H1 (cell line): ENCODE measurements around the gene RGS6. TPM values are rescaled to one million over a fixed set of nuclear protein-coding genes. Genes with fewer than 3 reads are reported as not detected.

Source experiments
- CTCF ChIA-PET: fragments of 300-600 bp; sonication (Branson Sonifier 250); formaldehyde crosslinking; loops from one replicate; lab custom pipeline; 2021; ENCODE audit not compliant: partially characterized antibody; lab: Charles Lee
- POLR2A ChIA-PET: fragments of 300-600 bp; sonication (Branson Sonifier 250); formaldehyde crosslinking; loops from one replicate; lab custom pipeline; 2021; ENCODE audit warnings: inconsistent platforms; ENCODE audit not compliant: partially characterized antibody; lab: Charles Lee
- DNase-seq, 2 experiments: peaks; one replicate each; pipeline versions ENCODE4 v3.0.0 to v3.0.0-alpha.2; 2010 to 2022; ENCODE audit warnings: low spot score in 2 of 2, low read depth in 1 of 2, mixed read lengths in 1 of 2
- FAIRE-seq: peaks from 2 replicates; lab custom pipeline; 2011; peaks lifted over from hg19 to GRCh38; lab: Jason Lieb, UNC
- H2AFZ ChIP-seq: 2 replicates; pipeline ENCODE4 v1.8.1; 2012; ENCODE audit warnings: low read length, inconsistent platforms
- H2AK5ac ChIP-seq: 2 replicates; pipeline ENCODE4 v1.6.1; 2013; ENCODE audit warnings: low read depth, low read length
- H2BK120ac ChIP-seq: replicated peaks from 2 replicates; pipeline ENCODE3; 2013; ENCODE audit warnings: low read depth, low read length, inconsistent platforms
- H2BK12ac ChIP-seq: 2 replicates; pipeline ENCODE4 v1.6.1; 2013; ENCODE audit warnings: low read depth, low read length
- H2BK15ac ChIP-seq: 2 replicates; pipeline ENCODE4 v1.6.1; 2013; ENCODE audit warnings: low read length
- H2BK20ac ChIP-seq: 2 replicates; pipeline ENCODE4 v1.6.1; 2013; ENCODE audit warnings: low read length
- H2BK5ac ChIP-seq: 2 replicates; pipeline ENCODE4 v1.6.1; 2013; ENCODE audit warnings: low read depth, low read length
- H3K14ac ChIP-seq: 2 replicates; pipeline ENCODE4 v1.6.1; 2013; ENCODE audit warnings: inconsistent platforms; ENCODE audit not compliant: insufficient read length
- H3K18ac ChIP-seq: 2 replicates; pipeline ENCODE4 v1.6.1; 2013; ENCODE audit warnings: low read length; ENCODE audit errors: extremely low read depth
- H3K23ac ChIP-seq: 2 replicates; pipeline ENCODE4 v1.6.1; 2013; ENCODE audit warnings: inconsistent platforms; ENCODE audit not compliant: insufficient read length
- H3K23me2 ChIP-seq: 2 replicates; pipeline ENCODE4 v1.6.1; 2013; ENCODE audit warnings: low read depth, low read length
- H3K27ac ChIP-seq: 2 replicates; pipeline ENCODE4 v1.6.1; 2011; ENCODE audit warnings: low read depth, low read length, inconsistent platforms
- H3K27me3 ChIP-seq, 4 experiments: replicated peaks in 1 of 4; 1 replicate in 1 of 4; 2 replicates in 3 of 4; pipeline versions ENCODE4 v1.6.1 to v1.8.1; 2011 to 2013; ENCODE audit warnings: low read length in 3 of 4, mild to moderate bottlenecking in 3 of 4, inconsistent platforms in 2 of 4, mixed read lengths in 2 of 4, moderate library complexity in 1 of 4; ENCODE audit not compliant: control insufficient read depth in 3 of 4, insufficient read depth in 3 of 4; ENCODE audit errors: extremely low read depth in 1 of 4
- H3K36me3 ChIP-seq, 4 experiments: 2 replicates each; pipeline versions ENCODE4 v1.6.1 to v1.8.1; 2011 to 2013; ENCODE audit warnings: mild to moderate bottlenecking in 4 of 4, low read length in 3 of 4, moderate library complexity in 2 of 4, control low read depth in 1 of 4, inconsistent platforms in 1 of 4; ENCODE audit not compliant: insufficient read depth in 4 of 4, control insufficient read depth in 2 of 4
- H3K4ac ChIP-seq: replicated peaks from 2 replicates; pipeline ENCODE3; 2013; ENCODE audit warnings: low read length, low read depth, mixed read lengths, inconsistent platforms; ENCODE audit not compliant: insufficient read length
- H3K4me1 ChIP-seq, 4 experiments: replicated peaks in 1 of 4; 1 replicate in 1 of 4; 2 replicates in 3 of 4; pipeline versions ENCODE4 v1.6.1 to v1.8.1; 2011 to 2013; ENCODE audit warnings: low read length in 3 of 4, inconsistent platforms in 2 of 4, mixed read lengths in 1 of 4; ENCODE audit not compliant: insufficient read depth in 4 of 4, control insufficient read depth in 3 of 4
- H3K4me2 ChIP-seq, 2 experiments: 2 replicates each; pipeline versions ENCODE4 v1.6.1 to v1.8.1; 2011 to 2013; ENCODE audit warnings: low read depth in 2 of 2, low read length in 2 of 2, control low read depth in 1 of 2, inconsistent platforms in 1 of 2, mild to moderate bottlenecking in 1 of 2; ENCODE audit not compliant: insufficient read depth in 1 of 2
- H3K4me3 ChIP-seq, 4 experiments: fragments of 200-600, 300-600 bp in 1 of 4; sonication (generic), shearing (Covaris generic), sonication (Bioruptor Twin) in 1 of 4; 2 replicates each; pipeline versions ENCODE4 v1.5.1 to v1.8.1; 2011 to 2016; ENCODE audit warnings: low read length in 4 of 4, low read depth in 3 of 4, control low read depth in 2 of 4, inconsistent platforms in 2 of 4, mild to moderate bottlenecking in 2 of 4, mixed read lengths in 1 of 4, moderate library complexity in 1 of 4; ENCODE audit not compliant: insufficient read depth in 2 of 4; ENCODE audit errors: extremely low read depth in 1 of 4
- H3K56ac ChIP-seq: replicated peaks from 2 replicates; pipeline ENCODE3; 2013; ENCODE audit warnings: low read depth, mild to moderate bottlenecking, mixed read lengths, low read length, inconsistent platforms; ENCODE audit not compliant: insufficient read length
- H3K79me1 ChIP-seq: 2 replicates; pipeline ENCODE4 v1.6.1; 2013; ENCODE audit warnings: low read depth, low read length, control low read depth
- H3K79me2 ChIP-seq, 2 experiments: 2 replicates each; pipeline versions ENCODE4 v1.6.1 to v1.8.1; 2012 to 2013; ENCODE audit warnings: low read length in 2 of 2, mild to moderate bottlenecking in 2 of 2, inconsistent platforms in 1 of 2; ENCODE audit not compliant: insufficient read depth in 2 of 2, control insufficient read depth in 1 of 2
- H3K9ac ChIP-seq, 4 experiments: replicated peaks in 1 of 4; 1 replicate in 1 of 4; 2 replicates in 3 of 4; pipeline versions ENCODE4 v1.6.1 to v1.8.1; 2011 to 2013; ENCODE audit warnings: low read depth in 3 of 4, low read length in 3 of 4, control low read depth in 2 of 4, mild to moderate bottlenecking in 2 of 4, moderate library complexity in 2 of 4, inconsistent platforms in 1 of 4; ENCODE audit errors: extremely low read depth in 1 of 4
- H3K9me3 ChIP-seq, 2 experiments: 2 replicates each; pipeline versions ENCODE4 v1.6.1 to v1.8.1; 2012 to 2013; ENCODE audit warnings: mild to moderate bottlenecking in 2 of 2, moderate library complexity in 2 of 2, control low read depth in 1 of 2, inconsistent platforms in 1 of 2, low read depth in 1 of 2, low read length in 1 of 2, mixed read lengths in 1 of 2; ENCODE audit not compliant: insufficient read depth in 2 of 2
- H4K20me1 ChIP-seq, 2 experiments: replicated peaks in 1 of 2; 2 replicates each; pipeline versions ENCODE3 to v1.8.1; 2011 to 2013; ENCODE audit warnings: inconsistent platforms in 2 of 2, low read length in 2 of 2, mild to moderate bottlenecking in 1 of 2; ENCODE audit not compliant: insufficient read depth in 2 of 2, control insufficient read depth in 1 of 2
- H4K5ac ChIP-seq: 2 replicates; pipeline ENCODE4 v1.6.1; 2013; ENCODE audit warnings: low read length, low read depth, mixed read lengths, inconsistent platforms; ENCODE audit not compliant: insufficient read length
- H4K8ac ChIP-seq: 2 replicates; pipeline ENCODE4 v1.8.0; 2013; ENCODE audit warnings: mild to moderate bottlenecking, moderate library complexity, low read length, inconsistent platforms; ENCODE audit not compliant: insufficient read depth; ENCODE audit errors: extremely low read depth
- H4K91ac ChIP-seq: replicated peaks from 2 replicates; pipeline ENCODE3; 2013; ENCODE audit warnings: low read length, mixed read lengths, inconsistent platforms; ENCODE audit not compliant: insufficient read length
- KDM4A ChIP-seq: IDR thresholded peaks from one replicate; pipeline ENCODE4 v1.7.1; 2012; ENCODE audit warnings: low read depth, mild to moderate bottlenecking, moderate library complexity, low read length, inconsistent platforms; ENCODE audit not compliant: severe bottlenecking
- SAP30 ChIP-seq: fragments of 300-600 bp; sonication (generic); IDR thresholded peaks from 2 replicates; pipeline ENCODE4 v1.7.1; 2012; ENCODE audit warnings: low read length, moderate library complexity, mild to moderate bottlenecking, inconsistent platforms; ENCODE audit not compliant: insufficient read depth, insufficient replicate concordance
- SIRT6 ChIP-seq: IDR thresholded peaks from one replicate; pipeline ENCODE4 v1.7.1; 2012; ENCODE audit warnings: low read length, inconsistent platforms
- WGBS, 2 experiments: shearing (Covaris generic) in 1 of 2; methylation state at CpG; one replicate each; pipeline versions ENCODE4 v1.1.6 to v1.1.7; 2013 to 2015; ENCODE audit warnings: low lambda C conversion rate in 2 of 2, mixed read lengths in 2 of 2, inconsistent platforms in 1 of 2, low coverage in 1 of 2, missing lambda C conversion rate in 1 of 2; ENCODE audit not compliant: insufficient replicate concordance in 2 of 2, insufficient coverage in 1 of 2, insufficient read length in 1 of 2; ENCODE audit errors: extremely low coverage in 1 of 2, missing lambda C conversion rate in 1 of 2; 5-methylcytosine and 5-hydroxymethylcytosine counted together
- polyA plus RNA-seq, 7 experiments: library from polyadenylated mRNA; depleted of rRNA in 3 of 7; stranded (reverse) in 5 of 7; unstranded in 2 of 7; fragments of >200 nt in 5 of 7; fragments of 200-250 nt in 2 of 7; gene quantifications; 1 replicate in 5 of 7; 2 replicates in 1 of 7; 4 replicates in 1 of 7; pipeline versions ENCODE4 v1.2.1 to v1.2.3, GENCODE V29; 2011 to 2013; ENCODE audit warnings: missing spikeins in 2 of 7, mixed read lengths in 2 of 7
- total RNA-seq: library from RNA; stranded (reverse); fragmentation: NEBNext Ultra II Directional; extraction: Animal tissue kit (Norgen Biotek cat#: 25700); gene quantifications from 2 replicates; pipeline ENCODE4 v1.2.1, GENCODE V29; 2021

The RGS6 gene
- total and polyA plus RNA-seq, 2 of the 8 experiments (the other 6 are each of a cell fraction or from before 2014, with no cell fraction given), result 0.26 to 1.1 TPM

DNA sequence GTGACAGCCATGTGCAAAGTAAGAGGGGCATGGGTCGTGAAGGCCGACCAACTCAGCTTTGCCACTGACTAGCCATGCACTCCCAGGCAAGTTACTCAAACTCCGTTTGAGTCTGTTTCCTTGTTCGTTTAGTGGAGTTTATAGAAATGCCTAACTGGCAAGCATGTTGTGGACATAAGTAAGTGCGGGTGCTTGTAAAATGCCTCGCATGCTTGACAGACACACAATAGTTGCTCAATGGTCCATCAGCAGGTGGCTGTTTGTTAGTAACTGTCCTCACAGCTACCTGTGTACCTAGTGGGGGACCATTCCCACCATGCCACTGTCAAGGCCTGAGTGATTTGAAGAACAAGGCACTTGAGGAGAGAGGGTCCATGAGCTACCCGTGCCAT, 623.4 kb downstream of the RGS6 start:
- no peak overlapping the region for H4K5ac ChIP-seq
- no peak overlapping the region for H4K91ac ChIP-seq

More for the DNA sequence above, 623.4 kb downstream of the RGS6 start:
- no peak overlapping the region for H2BK12ac ChIP-seq
- H2BK5ac ChIP-seq, result no peak overlapping the region
- no peak overlapping the region for H3K14ac ChIP-seq
- H3K23ac ChIP-seq, result no peak overlapping the region
- CTCF ChIA-PET, result interaction anchor here (0.8 to 3.4 kb wide), 4 partner anchors 10 to 348 kb away, joined by 3 to 12 read pairs (median 4); no protein-coding TSS in a partner anchor
- TF ChIP-seq SAP30 (no peak), SIRT6 (no peak), KDM4A (no peak)
- TF ChIP-seq, all 59 proteins: peak for 0
- no peak overlapping the region; the same call in 1 of the 2 replicates for H2AK5ac ChIP-seq
- H3K9ac ChIP-seq, result no peak overlapping the region
- H4K20me1 ChIP-seq, result no peaks in the 10 kb centered on the region
- H3K4me3 ChIP-seq, result no peak overlapping the region
- no peak overlapping the region for H4K8ac ChIP-seq
- no peak overlapping the region for H3K4ac ChIP-seq
- H2BK120ac ChIP-seq, result no peak overlapping the region
- no peak overlapping the region for H2AFZ ChIP-seq
- no peak overlapping the region for H3K18ac ChIP-seq
- H3K4me2 ChIP-seq, result no peak overlapping the region
- no peak overlapping the region for H3K56ac ChIP-seq
- no peaks in the 10 kb centered on the region for H3K9me3 ChIP-seq
- no peaks in the 10 kb centered on the region for H3K36me3 ChIP-seq
- no peaks in the 10 kb centered on the region for H3K79me1 ChIP-seq
- DNase-seq, result no peak
- no peak for FAIRE-seq
- no peaks in the 10 kb centered on the region for H3K27me3 ChIP-seq
- no peaks in the 10 kb centered on the region for H3K23me2 ChIP-seq
- H3K27ac ChIP-seq, result no peak overlapping the region
- H3K79me2 ChIP-seq, result no peaks in the 10 kb centered on the region
- H2BK20ac ChIP-seq, result no peak overlapping the region
- peaks cover 3 to 12% (median 8%) of the 10 kb centered on the region in 4 experiments; a peak in 5 of 7 replicates for H3K4me1 ChIP-seq
- no peak overlapping the region for H2BK15ac ChIP-seq
- POLR2A ChIA-PET, result interaction anchor here (0.7 to 1.1 kb wide), 2 partner anchors 14 to 66 kb away, joined by 3 read pairs; no protein-coding TSS in a partner anchor
- WGBS, 2 experiments, result 89% methylated on average over 7 of the region's 7 CpGs; no CpG with 5 or more reads in 1 of the 2 experiments
